HTERT RPE-1 (cell line): ENCODE measurements around the gene CNTNAP5.

Source experiments
- in situ Hi-C: fragments of 300-500 bp; cut with MboI; formaldehyde crosslinking; loops from 4 replicates; pipeline ENCODE4 v1.14.3; 2020; ENCODE audit warnings: low sequenced_read_pairs

The CNTNAP5 gene

DNA sequence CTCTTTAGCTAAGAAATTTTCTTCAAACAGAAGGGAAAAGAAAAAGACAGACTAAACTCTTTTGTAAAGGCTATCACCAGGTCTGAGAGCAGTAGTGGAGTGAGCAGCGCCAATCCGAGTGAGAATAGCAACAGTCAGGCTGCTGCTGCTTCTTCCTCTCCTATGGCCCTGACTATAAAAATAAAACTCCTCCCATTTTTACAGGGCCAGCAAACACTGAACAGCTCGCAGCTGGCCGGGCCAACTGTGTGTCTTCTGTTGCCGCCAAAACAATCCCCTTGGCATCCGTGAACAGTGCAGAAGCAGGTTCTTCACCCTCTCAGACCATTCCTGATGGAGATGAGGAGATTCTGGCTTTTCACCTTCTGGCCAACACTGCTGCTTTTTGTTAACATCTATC lies 124.5 kb downstream of the CNTNAP5 start:
- in situ Hi-C loops: no loop called here

DNA sequence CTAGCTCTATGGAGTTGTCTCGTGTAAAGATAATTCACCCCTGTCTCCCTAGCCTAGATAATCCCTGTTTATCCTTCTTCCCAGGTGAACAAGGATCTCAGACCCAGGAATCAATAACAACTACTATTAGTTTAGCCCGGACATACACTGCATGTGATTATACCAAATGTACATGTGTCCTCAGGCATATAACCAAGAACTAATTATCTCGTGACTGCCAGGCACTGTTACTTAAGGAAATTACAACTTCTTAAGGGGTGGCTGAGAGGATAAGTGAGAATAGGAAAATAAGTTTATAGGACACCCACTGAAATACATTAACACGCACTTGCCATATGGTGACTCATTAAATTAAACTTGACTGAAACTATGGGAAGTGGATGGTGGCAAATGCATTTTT lies 126.6 kb downstream of the CNTNAP5 start:
- in situ Hi-C loops: no loop called here

DNA sequence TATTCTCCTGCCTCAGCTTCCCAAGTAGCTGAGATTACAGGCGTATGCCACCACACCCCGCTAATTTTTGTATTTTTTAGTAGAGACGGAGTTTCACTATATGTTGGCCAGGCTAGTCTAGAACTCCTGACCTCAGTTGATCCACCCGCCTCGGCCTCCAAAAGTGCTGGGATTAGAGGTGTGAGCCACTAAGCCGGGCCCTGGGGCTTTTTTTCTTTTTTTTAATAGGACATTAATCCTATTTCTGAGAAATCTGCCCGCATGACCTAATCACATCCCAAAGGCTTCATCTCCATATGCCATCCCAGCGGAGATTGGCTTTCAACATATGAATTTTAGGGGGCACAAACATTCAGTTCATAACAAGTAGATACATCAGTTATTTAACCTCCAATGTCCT lies 128.6 kb downstream of the CNTNAP5 start:
- in situ Hi-C loops: no loop called here

DNA sequence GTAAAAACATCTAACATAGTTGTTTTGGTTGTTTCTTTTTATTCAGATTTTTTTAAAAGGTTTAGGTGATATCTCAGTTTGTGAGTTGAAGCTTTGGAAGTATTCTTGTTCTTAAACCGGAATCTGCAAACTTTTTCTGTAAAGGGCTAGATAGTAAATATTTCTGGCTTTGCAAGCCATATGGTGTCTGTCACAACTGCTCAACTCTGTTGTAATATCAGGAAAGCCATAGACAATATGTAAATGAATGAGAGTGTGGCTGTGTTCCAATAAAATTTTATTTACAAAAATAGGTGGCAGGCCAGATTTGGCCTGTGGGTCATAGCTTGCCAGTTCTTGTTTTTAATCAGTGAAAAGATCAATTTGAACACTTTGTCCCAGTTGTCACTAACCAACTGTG lies 134.1 kb downstream of the CNTNAP5 start:
- in situ Hi-C loops: no loop called here

DNA sequence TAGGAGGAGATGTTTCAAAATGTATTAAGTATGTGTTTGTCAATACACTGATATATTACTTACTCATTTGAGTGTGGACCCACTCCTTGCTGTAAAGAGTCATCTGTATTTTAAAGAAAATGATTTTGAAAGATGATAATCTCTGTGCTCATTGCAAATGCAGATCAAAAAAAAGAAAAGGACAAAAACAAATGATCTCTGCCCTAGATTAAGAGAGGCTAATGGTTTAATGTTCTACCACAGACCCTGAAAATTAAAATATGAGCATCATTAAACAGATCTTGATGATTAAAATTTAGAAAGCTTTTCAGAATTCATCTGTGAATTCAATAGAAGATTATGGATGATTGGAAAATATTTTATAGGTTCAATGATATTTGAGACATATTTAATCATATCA lies 136.5 kb downstream of the CNTNAP5 start:
- in situ Hi-C loops: no loop called here

DNA sequence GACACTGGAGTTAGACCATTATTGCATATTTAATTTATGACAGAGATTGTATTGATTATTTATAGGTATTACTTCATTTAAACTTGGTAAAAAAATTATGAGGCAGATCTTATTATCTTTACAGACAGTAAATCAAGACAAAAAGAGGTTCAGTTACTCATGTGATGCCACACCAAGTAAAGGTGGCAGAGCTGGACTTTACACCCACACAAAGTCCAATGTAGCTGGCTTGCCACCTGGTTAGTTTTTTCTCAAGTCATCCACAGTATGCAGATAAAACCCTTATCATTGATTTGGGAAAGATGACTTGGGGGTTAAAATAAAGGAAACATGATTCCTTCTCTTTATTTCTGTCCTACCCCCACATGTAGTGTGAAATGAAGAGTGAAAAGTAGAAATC lies 137.2 kb downstream of the CNTNAP5 start:
- in situ Hi-C loops: no loop called here

DNA sequence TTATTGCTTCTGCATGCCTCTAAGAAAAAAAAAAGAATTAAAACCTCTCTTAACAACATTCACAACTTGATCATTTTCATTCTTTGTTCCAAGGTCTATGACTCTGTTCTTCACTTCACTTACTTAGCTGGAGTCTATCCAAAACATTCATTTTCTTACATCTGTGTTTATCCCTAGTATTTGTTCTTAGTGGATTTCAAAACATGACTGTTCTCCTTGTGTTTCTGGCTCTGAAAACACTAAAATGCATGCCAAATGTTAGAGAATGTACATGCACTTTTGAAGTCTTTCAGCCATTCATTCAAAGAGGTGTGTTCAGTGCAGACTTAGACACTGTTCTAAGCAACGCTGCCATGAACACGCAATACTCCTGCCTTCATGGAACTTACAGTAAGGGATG lies 138.8 kb downstream of the CNTNAP5 start:
- in situ Hi-C loops: no loop called here

DNA sequence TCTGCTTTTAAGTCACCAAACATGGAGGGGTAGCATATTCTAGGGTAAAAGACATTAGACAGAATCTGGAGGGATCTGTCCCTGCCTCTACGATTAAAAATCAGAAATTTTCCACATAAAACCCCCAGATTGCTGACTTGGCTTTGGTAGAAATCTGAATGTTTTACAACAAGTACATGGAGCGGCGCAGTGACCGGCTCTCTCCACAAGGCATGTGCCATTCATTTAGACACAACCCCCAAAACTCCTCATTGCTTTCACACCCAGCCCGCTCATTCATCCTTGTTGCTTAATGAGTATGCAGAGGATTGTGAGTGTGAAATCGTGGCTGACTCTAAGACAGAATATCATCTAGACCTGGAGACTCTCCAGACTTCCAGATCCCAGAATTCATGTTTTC lies 140.6 kb downstream of the CNTNAP5 start:
- in situ Hi-C loops: no loop called here

DNA sequence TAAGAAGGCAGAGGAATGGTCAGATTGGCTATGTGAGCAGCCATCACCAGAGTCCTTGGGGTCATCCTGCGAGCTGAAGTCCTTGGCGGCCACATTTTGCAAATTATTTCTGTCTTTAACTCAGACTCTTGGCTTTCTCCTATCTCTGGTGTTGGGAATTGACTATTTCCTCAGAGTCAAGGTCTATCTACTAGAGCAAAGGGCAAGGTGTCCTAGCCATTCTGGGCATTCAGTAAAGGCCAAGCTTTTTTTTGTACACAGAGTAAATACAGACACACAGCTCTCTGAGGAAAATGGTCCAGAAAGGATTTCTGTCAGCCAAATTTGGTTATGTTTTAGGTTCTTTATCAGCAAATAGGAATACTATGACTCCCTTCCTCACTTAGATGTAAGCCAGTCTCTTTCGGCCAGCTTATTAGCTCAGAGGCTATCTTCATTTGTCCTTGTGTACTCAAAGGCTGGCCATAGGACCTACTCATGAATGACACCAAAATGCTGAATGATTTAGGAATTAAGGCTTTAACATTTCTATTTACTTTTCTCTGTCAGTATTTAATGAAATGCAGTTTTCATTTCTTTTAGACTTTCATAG lies 146.5 kb downstream of the CNTNAP5 start:
- in situ Hi-C loops: no loop called here

DNA sequence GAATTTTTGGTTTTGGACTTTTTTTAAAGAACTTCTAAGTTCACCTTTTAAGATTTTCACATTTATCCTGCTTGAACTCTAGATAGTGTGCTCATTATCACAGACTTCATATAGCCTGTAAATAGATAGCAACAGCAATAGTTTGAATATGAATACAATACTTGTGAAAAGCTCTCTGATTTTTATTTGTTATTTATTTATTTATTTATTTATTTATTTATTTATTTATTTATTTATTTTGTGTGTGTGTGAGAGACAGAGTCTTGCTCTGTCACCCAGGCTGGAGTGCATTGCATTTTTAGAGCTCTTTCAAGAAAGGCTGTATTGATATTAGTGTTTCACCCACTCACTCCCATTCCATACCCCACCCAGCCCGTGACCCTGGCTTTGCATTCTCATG lies 153.6 kb downstream of the CNTNAP5 start:
- in situ Hi-C loops: no loop called here

DNA sequence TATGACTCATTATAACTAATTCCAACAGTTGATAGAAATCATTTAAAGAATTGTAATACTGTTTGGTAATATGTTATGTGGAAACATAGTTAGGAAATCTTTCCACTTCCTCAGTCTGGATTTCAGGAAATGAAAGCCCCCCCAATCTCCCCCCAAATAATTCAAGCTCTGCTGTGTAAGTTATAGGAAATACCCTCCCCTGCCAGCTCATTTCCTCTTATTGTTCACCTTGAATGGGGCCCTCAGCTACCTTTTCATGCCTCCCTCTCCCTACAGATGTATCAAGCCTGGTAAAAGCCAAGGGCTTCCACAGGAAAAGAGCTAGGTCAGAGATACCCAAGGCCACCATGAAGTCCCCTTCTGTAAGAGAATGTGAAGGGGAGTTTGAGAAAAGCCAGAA lies 155.5 kb downstream of the CNTNAP5 start:
- in situ Hi-C loops: no loop called here

DNA sequence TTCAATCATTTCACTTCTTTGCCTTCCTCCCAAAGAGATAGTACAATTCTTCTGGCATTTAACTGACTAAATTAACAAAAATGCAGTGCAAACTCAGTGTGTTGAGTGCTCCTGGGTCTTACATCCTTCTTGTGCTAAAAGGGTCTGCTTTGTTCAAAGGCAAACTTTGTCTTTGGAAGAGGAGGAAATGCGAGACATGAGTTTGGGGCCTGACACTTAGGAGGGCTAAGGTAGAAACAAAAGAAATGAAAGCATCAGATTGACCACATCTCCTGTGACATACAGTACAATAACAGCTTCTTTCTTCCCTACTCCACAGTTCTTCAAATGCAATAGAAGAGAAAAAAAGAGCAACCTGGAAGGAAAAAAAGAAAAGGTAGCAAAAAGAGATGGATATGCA lies 161.7 kb downstream of the CNTNAP5 start:
- in situ Hi-C loops: no loop called here

DNA sequence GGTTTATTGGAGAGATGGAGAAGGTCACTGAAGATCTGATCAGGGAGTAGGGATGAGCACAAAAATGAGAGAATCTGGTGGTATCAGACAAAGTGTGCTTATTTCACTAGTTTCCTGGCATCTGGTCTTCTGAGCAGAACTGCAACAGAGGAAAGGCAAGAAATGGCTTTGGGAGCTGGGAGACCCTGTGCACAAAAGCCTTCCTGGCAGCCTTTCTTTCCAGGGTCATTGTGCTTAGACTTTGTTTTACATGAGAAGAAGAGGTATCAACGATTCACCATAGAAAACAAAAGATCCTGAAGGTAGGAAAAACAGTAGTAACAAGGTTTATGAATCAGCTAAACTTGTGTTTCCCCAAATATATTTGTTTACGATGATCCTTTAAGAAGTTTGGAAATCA lies 162.9 kb downstream of the CNTNAP5 start:
- in situ Hi-C loops: no loop called here

DNA sequence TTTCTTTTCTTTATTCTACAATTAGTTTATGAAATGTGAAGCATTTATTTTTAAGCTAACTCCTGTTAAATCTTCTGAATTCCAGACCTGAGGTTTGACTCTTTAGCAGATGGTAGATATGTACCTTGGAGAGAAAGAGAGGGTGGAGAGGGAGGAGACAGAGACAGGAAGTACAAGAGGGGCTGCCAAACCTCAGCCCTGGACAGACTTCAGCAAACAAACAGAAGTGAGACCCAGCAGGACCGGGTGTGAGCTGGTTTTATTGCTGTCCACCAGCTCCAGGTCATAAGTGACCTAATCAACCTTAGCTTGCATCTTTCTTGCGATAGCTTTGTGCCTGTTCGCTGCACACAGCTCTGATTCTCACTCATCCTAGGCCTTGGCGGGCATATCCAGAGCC lies 168.6 kb downstream of the CNTNAP5 start:
- in situ Hi-C loops: no loop called here

DNA sequence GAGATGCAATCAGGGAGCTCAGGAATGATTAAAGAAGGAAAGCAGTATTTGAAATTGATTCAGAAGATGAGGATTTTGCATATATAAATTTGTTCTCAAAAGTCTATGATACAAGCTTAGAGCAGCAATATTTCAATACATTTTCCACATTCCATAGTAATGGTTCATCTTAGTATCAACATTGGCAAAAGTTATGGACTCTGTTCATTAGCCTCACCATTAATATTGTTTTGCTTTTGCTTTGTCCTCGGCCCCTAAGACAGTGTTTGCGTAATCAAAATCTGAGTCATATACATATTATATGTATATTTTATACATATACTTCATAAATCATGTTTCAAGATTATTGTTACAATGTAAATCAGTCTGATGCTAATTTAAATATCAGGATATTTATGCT lies 176.6 kb downstream of the CNTNAP5 start:
- in situ Hi-C loops: no loop called here

DNA sequence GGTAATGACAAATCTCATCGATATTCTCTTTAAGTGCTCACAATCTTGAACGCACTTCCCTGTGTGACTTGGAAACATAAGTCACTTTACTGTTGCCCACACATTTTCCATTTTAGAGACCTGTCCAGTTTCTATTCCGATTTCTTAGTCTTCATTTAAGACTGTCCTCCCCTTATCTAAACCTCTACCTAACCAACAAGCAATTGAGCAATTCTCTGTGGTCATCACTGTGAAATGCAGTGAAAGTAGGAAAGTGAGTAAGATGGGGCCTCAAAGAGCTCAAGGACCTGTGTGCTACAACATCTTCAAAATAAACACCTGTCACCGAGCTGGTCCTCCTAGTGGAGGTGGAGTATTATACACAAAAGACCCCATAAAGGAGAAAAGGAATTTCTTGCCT lies 184.4 kb downstream of the CNTNAP5 start:
- in situ Hi-C loops: no loop called here

DNA sequence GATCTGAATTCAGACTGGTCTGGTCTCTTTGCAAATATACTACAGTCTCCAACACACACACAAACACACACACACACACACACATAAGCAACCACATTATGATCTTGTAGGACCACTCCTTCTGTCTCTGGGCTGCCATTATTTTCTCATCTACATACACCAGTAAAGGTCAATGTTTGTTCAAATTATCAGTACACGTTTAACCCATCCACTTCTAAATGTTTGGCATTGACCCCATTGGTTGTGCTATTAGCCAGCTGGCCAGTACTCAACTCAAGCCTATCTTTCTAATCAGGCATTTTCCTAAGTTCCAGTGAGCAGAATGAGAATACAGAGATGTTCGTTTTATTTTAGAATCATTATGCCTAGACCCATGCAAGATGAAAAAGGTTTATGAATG lies 186.4 kb downstream of the CNTNAP5 start:
- in situ Hi-C loops: no loop called here

DNA sequence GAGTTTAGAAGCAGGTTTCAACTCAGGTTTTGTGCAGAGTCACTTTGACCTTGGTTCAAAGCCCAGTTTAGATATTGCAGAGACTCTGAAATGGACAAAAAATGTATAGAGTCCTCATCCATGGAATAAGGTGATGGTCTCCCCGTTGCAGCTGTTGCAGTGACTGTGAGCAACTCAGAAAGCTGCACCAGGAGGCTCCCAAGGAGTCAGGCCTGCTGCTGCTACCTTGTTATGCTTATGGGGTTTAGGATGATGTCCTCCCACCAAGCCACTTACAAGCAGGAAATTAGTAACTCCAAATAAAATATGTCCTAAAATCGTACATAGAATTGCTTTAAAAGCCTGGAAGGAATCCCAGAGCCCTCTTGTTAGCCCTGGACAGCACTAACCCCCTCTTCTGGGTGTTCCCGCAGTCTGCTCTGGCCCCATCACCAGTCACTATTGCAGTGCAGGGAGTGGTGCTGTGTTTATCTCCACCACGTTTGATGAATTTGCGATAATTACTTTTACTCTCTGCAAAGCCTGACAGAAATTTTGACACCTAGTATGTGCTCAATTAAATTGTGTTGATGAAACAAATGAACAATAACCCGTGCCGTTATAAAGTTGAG lies 189.0 kb downstream of the CNTNAP5 start:
- in situ Hi-C loops: no loop called here

DNA sequence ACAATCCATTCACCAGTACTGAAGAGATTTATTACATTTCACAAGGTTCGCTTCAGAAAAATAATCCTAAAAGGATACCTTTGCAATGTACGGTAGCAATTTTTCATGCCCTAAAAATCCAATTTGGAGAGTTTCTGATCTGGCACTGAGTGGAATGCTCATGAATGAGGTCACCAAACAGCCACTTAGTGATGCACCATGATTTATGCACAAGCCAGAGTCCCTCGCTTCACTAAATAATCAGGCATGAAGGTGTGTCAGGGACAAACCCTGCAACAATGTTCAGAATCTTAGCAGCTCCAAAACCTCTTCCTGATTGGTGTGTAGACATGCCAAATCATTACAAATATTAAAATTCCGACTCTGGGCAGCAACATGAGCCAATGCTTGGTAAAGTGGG lies 221.1 kb downstream of the CNTNAP5 start:
- in situ Hi-C loops: no loop called here

DNA sequence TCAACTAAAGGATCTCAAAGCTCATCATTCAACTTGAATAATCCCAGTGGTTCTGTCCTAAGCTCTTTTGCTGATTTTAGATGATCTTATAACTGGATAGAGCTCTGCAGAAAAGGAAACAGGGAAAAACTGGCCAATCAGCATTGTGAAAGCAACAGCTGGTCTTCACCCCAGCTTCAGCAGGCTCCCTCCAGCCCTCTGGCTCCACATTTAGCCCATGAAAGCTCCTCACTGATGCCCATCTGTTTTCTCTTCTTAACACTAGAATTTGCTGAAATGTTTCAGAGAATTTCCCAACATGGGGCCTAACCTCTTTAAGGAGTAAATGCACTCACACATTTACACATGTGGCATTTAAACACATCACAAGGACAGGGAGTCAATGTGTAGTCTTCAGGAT lies 223.3 kb downstream of the CNTNAP5 start:
- in situ Hi-C loops: no loop called here

DNA sequence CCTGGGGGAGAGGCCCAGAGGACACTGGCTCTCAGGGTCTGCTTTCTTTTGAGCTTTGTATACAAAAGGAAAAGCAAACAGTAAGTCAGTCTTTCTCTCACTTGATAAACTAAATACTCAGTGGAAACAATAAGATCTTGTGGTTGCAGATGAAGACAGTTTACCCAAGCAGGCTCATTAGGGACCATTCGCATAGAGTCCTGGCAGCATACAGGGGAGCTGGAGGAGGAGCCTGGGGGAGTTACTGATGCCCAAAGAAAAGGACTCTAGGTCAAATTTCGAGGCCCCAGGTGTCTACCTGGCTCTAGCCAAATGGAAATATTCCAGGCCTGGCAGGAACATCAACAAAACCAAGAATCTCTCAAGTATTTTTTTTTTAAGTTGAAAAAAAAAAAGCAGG lies 225.3 kb downstream of the CNTNAP5 start:
- in situ Hi-C loops: no loop called here

DNA sequence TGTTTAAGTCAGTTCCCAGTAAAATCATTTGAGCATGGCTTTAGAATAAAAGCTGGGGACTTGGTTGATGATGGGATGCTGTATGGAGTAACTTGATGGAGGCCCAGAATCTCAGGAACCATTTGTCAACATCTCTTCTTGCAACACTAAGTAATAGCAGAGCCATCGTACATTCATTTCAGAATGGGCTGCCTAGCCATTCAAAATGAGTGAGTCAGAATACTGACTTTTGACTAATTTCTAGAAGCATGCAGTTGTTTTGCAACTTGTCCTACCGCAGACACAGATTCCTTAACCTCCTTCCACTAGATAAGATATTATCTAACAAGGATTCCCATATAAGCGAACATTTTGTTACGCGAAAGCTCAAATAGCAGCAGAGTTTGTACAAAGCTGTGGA lies 229.5 kb downstream of the CNTNAP5 start:
- in situ Hi-C loops: no loop called here

DNA sequence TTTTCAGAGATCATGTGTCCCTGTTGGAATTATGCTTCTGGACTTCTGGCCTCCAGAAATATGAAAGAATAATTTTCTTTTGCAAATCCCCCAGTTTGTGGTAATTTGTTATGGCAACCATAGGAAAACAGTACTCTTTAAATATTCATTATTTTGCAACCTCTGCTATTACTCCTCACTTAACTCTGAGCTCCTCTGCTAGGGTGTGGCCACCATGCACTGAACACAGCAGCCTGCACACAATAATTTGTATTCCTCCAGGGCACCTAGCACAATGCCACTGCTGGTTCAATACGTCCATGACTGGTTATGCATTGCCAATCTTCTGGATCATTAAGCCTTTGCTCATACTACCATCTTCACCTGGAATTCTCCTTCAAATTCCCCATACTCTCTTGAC lies 232.0 kb downstream of the CNTNAP5 start:
- in situ Hi-C loops: no loop called here
